ENCODE measurements around the gene GLI3. TPM values are rescaled to one million over a fixed set of nuclear protein-coding genes. Genes with fewer than 3 reads are reported as not detected.

GLI3 gene
- total and polyA plus RNA-seq, 2 of the 8 experiments (the other 6 are each of a cell fraction or from before 2014, with no cell fraction given), result 8.0 to 31.1 TPM

GRCh38 chr7:42082144-42082543, 154.9 kb downstream of the GLI3 start (continued):
- TF ChIP-seq CHD7 (IDR thresholded peaks at IDR 0.05; ENCODE audit: insufficient replicate concordance, low read length) (no peak), USF2 (IDR thresholded peaks at IDR 0.05; ENCODE audit: low read length) (no peak), RAD21 (IDR thresholded peaks at IDR 0.05 in 1 of 2, conservative IDR thresholded peaks at IDR 0.05 in 1 of 2; ENCODE audit: low read depth in 2 of 2, low read length in 2 of 2) (no peak), BRCA1 (IDR thresholded peaks at IDR 0.05; ENCODE audit: low read depth, low read length) (no peak), BACH1 (IDR thresholded peaks at IDR 0.05; ENCODE audit: low read length) (no peak), JUND (IDR thresholded peaks at IDR 0.05; ENCODE audit: low read length) (no peak), GABPA (IDR thresholded peaks at IDR 0.05; ENCODE audit: borderline replicate concordance, insufficient read depth, low read length) (no peak), ASH2L (IDR thresholded peaks at IDR 0.05; ENCODE audit: low read length) (no peak), POLR2AphosphoS5 (IDR thresholded peaks at IDR 0.05; ENCODE audit: low read depth, low read length) (no peak)
